NCI-H1105 treated with DMSO at 0.1 percent for 48 hours (cell line): ENCODE measurements around the gene FAM24B.

Experiments
- DNase-seq: peaks from one replicate; lab custom pipeline; 2025; lab: John Stamatoyannopoulos, UW

Gene FAM24B

GRCh38 chr10:122822973-122823690 lies 56.2 kb downstream of the FAM24B start:
- DNase-seq, result no peak

GRCh38 chr10:122821808-122822207 lies 57.6 kb downstream of the FAM24B start:
- DNase-seq, result no peak

- DNase-seq, result no peak
Measured at GRCh38 chr10:122815458-122815857, 63.9 kb downstream of the FAM24B start.

GRCh38 chr10:122814493-122814892 lies 64.9 kb downstream of the FAM24B start:
- no peak for DNase-seq

- DNase-seq, result no peak
Measured at GRCh38 chr10:122812751-122813150, 66.6 kb downstream of the FAM24B start.

- DNase-seq, result no peak
Measured at GRCh38 chr10:122802282-122802681, 77.1 kb downstream of the FAM24B start.
